HFFc6 (cell line): ENCODE data around the gene ZFPL1. TPM values are rescaled to one million over a fixed set of nuclear protein-coding genes. Genes with fewer than 3 reads are reported as not detected.

ENCODE experiments used
- DNase-seq: peaks from one replicate; pipeline ENCODE4 v3.0.0-alpha.2; 2018
- H3K27ac Mint-ChIP-seq: 2 replicates; pipeline ENCODE4 v1.8.0; 2020; ENCODE audit warnings: mild to moderate bottlenecking, mixed read lengths
- H3K27me3 Mint-ChIP-seq: 2 replicates; pipeline ENCODE4 v1.8.0; 2021; ENCODE audit warnings: mild to moderate bottlenecking, moderate library complexity, mixed read lengths; ENCODE audit not compliant: insufficient read depth
- H3K36me3 Mint-ChIP-seq: 2 replicates; pipeline ENCODE4 v1.8.0; 2021; ENCODE audit warnings: low read depth, mixed read lengths
- H3K4me1 Mint-ChIP-seq: 2 replicates; pipeline ENCODE4 v1.8.0; 2020; ENCODE audit warnings: low read depth, mixed read lengths
- H3K4me3 Mint-ChIP-seq: 2 replicates; pipeline ENCODE4 v1.8.0; 2020; ENCODE audit warnings: mild to moderate bottlenecking, moderate library complexity, mixed read lengths
- H3K9me3 Mint-ChIP-seq: 2 replicates; pipeline ENCODE4 v1.8.0; 2020; ENCODE audit warnings: mild to moderate bottlenecking, mixed read lengths
- CTCF ChIP-seq: fragments of 200-600 bp; sonication (generic); IDR thresholded peaks from 2 replicates; pipeline ENCODE4 v1.5.0; 2021; ENCODE audit warnings: antibody characterized with exemption, mild to moderate bottlenecking
- total RNA-seq, 6 experiments: library from RNA; stranded (reverse); fragmentation: NEBNext Ultra II Directional; extraction: Animal tissue kit (Norgen Biotek cat#: 25700); gene quantifications; 2 replicates in 1 of 6; 3 replicates in 5 of 6; pipeline ENCODE4 v1.2.3, GENCODE V29; 2021

ZFPL1 gene
- total RNA-seq, 6 experiments from 2014 or later = 41.0 to 56.6 (median 53.6) TPM

GRCh38 chr11:65103476-65103875 lies 19.5 kb downstream of the ZFPL1 start:
- no peaks in the 10 kb centered on the region for H3K36me3 Mint-ChIP-seq
- no peak for DNase-seq
- H3K4me3 Mint-ChIP-seq = no peak overlapping the region
- no peak for TF ChIP-seq CTCF
- no peaks in the 10 kb centered on the region; the same call in 1 of the 2 replicates for H3K27me3 Mint-ChIP-seq
- H3K9me3 Mint-ChIP-seq = no peaks in the 10 kb centered on the region
- no peak overlapping the region for H3K27ac Mint-ChIP-seq
- no peaks in the 10 kb centered on the region for H3K4me1 Mint-ChIP-seq

- H3K27ac Mint-ChIP-seq = no peak overlapping the region
- no peaks in the 10 kb centered on the region for H3K9me3 Mint-ChIP-seq
- H3K4me1 Mint-ChIP-seq = no peaks in the 10 kb centered on the region
- H3K4me3 Mint-ChIP-seq = no peak overlapping the region
- no peaks in the 10 kb centered on the region for H3K36me3 Mint-ChIP-seq
- no peak for TF ChIP-seq CTCF
- DNase-seq = no peak
- H3K27me3 Mint-ChIP-seq = no peaks in the 10 kb centered on the region; the same call in 1 of the 2 replicates
Measured at GRCh38 chr11:65104628-65105027, 20.6 kb downstream of the ZFPL1 start.

- DNase-seq = no peak
- Mint-ChIP-seq H3K36me3 (no peaks in the 10 kb centered on the region), H3K27ac (no peak overlapping the region), H3K9me3 (no peaks in the 10 kb centered on the region), H3K4me3 (no peak overlapping the region), H3K4me1 (peaks cover 11% of the 10 kb centered on the region), H3K27me3 (no peaks in the 10 kb centered on the region; the same call in none of the 2 replicates)
- no peak for TF ChIP-seq CTCF
Measured at GRCh38 chr11:65107078-65107477, 23.1 kb downstream of the ZFPL1 start.

GRCh38 chr11:65107751-65108468 lies 23.9 kb downstream of the ZFPL1 start:
- no peak for DNase-seq
- no peak for TF ChIP-seq CTCF
- no peak overlapping the region for H3K4me3 Mint-ChIP-seq
- no peak overlapping the region for H3K27ac Mint-ChIP-seq
- peaks cover 13% of the 10 kb centered on the region for H3K4me1 Mint-ChIP-seq
- H3K36me3 Mint-ChIP-seq = no peaks in the 10 kb centered on the region
- no peaks in the 10 kb centered on the region; the same call in none of the 2 replicates for H3K27me3 Mint-ChIP-seq
- H3K9me3 Mint-ChIP-seq = no peaks in the 10 kb centered on the region

- Mint-ChIP-seq H3K9me3 (no peaks in the 10 kb centered on the region), H3K36me3 (no peaks in the 10 kb centered on the region), H3K27me3 (no peaks in the 10 kb centered on the region; the same call in none of the 2 replicates), H3K4me1 (peaks cover 19% of the 10 kb centered on the region), H3K4me3 (no peak overlapping the region), H3K27ac (no peak overlapping the region)
- no peak for DNase-seq
- TF ChIP-seq CTCF = no peak
Measured at GRCh38 chr11:65108469-65109123, 24.6 kb downstream of the ZFPL1 start.
